Fibroblast of villous mesenchyme (primary cell): ENCODE results near the gene THRB. TPM values are rescaled to one million over a fixed set of nuclear protein-coding genes. Genes with fewer than 3 reads are reported as not detected.
A peak's percentile ranks its signal among the peaks of the same experiment; 100 is the strongest.

Experiments used
- DNase-seq: peaks from one replicate; pipeline ENCODE4 v3.0.0-alpha.2; 2010; ENCODE audit warnings: low read depth
- H3K4me3 ChIP-seq: 2 replicates; pipeline ENCODE4 v1.5.1; 2011; ENCODE audit warnings: low read depth, mild to moderate bottlenecking, low read length
- CTCF ChIP-seq: IDR thresholded peaks from 2 replicates; pipeline ENCODE4 v1.5.1; 2012; ENCODE audit warnings: low read depth, mild to moderate bottlenecking, low read length; ENCODE audit not compliant: insufficient read depth
- total RNA-seq: library from RNA; depleted of rRNA; stranded (reverse); fragments of >200 nt; gene quantifications from 2 replicates; pipeline ENCODE4 v1.2.3, GENCODE V29; 2012

The THRB gene
- 5.2 and 13.4 TPM in 2 replicates for total RNA-seq

GRCh38 chr3:24494618-24495325 is at the start of gene THRB:
Gene THRB (minus strand): TSS chr3:24494850.
- peak; percentile 47 for DNase-seq
- peak within 1 kb of the TSS; percentile 66 for H3K4me3 ChIP-seq

GRCh38 chr3:24541935-24542334 is 47.3 kb upstream of the THRB start:
- DNase-seq, result no peak
- no peak for TF ChIP-seq CTCF
- H3K4me3 ChIP-seq, result no peak overlapping the region

More at GRCh38 chr3:24494618-24495325, at the start of gene THRB:
- TF ChIP-seq CTCF, result peak; percentile 20

- no peak for TF ChIP-seq CTCF
- peak; percentile 45 for DNase-seq
- H3K4me3 ChIP-seq, result no peak overlapping the region
Observed at GRCh38 chr3:24540821-24541220, 46.2 kb upstream of the THRB start.

- DNase-seq, result peak; percentile 14
- TF ChIP-seq CTCF, result no peak
- H3K4me3 ChIP-seq, result no peak overlapping the region
Observed at GRCh38 chr3:24539699-24540098, 45.0 kb upstream of the THRB start.

- TF ChIP-seq CTCF, result no peak
- no peak for DNase-seq
- H3K4me3 ChIP-seq, result no peak overlapping the region
Observed at GRCh38 chr3:24538891-24539290, 44.2 kb upstream of the THRB start.

- no peak for TF ChIP-seq CTCF
- DNase-seq, result no peak
- no peak overlapping the region for H3K4me3 ChIP-seq
Observed at GRCh38 chr3:24533561-24534193, 39.0 kb upstream of the THRB start.

- H3K4me3 ChIP-seq, result no peak overlapping the region
- DNase-seq, result no peak
- no peak for TF ChIP-seq CTCF
Observed at GRCh38 chr3:24530471-24530870, 35.8 kb upstream of the THRB start.
